ENCODE data around the gene SSH2.

GRCh38 chr17:29972277-29972676 lies 42.2 kb upstream of the SSH2 start:
- TF ChIP-seq RAD21 (conservative IDR thresholded peaks at IDR 0.05) (no peak), CTCF (IDR thresholded peaks at IDR 0.05; ENCODE audit: poor library complexity, severe bottlenecking) (no peak), EP300 (conservative IDR thresholded peaks at IDR 0.05; ENCODE audit: poor library complexity, severe bottlenecking) (no peak), POLR2AphosphoS5 (IDR thresholded peaks at IDR 0.05) (no peak), SMC3 (conservative IDR thresholded peaks at IDR 0.05; ENCODE audit: poor library complexity) (no peak), EZH2 (IDR thresholded peaks at IDR 0.05; ENCODE audit: borderline replicate concordance, insufficient read depth, low read length, poor library complexity, severe bottlenecking) (no peak), TAF1 (IDR thresholded peaks at IDR 0.05; ENCODE audit: low read depth) (no peak)

Data from neural cell (in vitro differentiated cells).